Measurements from ENCODE around the gene UBE2L5. TPM values are rescaled to one million over a fixed set of nuclear protein-coding genes. Genes with fewer than 3 reads are reported as not detected.
A peak's percentile ranks its signal among the peaks of the same experiment; 100 is the strongest.

The UBE2L5 gene
- polyA plus RNA-seq (ENCODE audit: insufficient read length in 3 of 3), result 1 to 10 TPM in 1 of 3 donors, under 1 TPM in 2; 0.46 to 1.1 (median 0.47) TPM

DNA sequence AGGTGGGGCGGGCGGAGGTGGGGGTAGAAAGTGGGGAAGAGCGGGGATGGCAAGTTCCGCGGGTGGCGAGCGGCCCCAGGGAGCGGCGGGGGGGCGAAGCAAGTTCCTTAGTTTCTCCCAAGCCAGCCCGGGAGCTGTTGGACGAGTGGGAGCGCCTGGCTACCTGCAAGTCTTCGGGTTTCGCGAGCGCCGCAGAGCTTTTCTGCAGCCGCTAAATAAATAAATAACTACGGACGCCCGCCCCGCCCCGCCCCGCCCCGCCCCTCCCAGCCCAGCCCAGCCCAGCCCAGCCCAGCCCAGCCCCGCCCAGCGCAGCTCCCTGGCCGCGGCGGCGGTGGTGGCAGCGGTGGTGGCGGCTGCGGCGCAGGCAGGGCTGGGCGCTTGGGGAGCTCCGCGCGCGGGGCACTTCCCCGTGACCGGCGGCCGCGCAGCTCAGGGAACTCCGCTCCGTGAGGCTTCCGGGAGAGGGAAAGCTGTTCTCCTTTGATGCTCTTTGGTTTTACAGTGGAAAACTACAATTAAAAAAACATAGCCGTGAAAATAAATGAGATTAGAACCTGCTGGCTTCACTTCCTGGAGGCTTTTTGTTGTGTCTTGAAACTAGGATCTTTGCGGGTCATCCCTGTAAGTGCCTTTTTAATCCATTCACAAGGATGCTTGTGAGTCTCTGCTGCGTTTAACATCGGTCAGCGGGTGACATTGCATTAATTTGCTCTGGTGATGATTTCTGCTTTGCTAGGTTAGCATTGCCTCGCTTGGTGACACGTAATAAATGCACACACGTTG lies at the start of gene UBE2L5:
Gene UBE2L5, plus strand, starts transcription at position 440 of the 786 bp plus-strand sequence. CDS start 5,498 bp downstream, outside the sequence.
- DNase-seq (ENCODE audit: low read depth in 3 of 3, low spot score in 2 of 3), result peak in 1 of 3 donors; percentile 46

DNA sequence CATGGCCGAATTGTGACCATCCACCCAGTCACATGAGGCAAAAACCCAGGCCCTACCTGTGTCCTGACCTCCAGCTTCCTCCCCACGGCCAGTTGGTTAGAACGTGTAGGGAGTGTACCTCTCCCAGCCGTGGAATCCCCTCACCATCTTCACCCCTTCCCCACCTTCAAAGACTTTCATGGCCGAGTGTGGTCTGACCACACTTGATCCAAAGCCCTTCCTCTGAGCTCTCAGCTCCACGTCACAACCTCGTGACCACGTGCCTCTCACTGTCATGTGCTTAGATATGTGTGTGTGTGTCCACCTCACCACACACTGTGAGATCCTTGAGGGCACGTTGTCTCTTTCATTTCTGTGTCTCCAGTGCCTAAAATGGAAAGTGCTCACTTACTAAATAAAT lies 48.6 kb upstream of the UBE2L5 start:
- DNase-seq (ENCODE audit: low read depth in 3 of 3, low spot score in 2 of 3), result no peak

DNA sequence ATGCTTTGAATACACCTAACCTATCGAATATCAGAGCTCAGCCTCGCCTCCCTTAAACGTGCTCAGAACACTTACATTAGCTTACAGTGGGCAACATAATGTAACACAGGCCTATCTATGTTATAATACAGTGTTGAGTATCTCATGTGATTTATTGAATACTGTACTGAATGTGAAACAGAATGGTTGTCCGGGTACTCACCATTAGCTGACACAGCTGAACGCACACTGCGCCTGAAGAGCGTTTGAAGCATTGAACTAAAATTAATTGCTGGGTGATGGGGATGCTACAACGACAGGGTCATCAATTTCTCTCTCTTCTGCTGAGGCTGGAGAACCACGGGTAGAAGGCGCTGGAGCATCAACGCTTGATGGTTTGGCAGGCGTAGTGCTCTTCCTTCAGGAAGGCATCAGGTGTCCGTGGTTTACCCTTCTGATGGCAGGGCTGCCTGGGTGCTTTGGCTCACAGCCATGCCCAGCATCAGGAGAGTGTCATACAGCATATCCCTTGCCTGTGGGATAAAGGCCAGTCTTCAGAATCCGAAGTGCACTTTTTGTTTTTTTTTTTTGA lies 46.9 kb upstream of the UBE2L5 start:
- DNase-seq (ENCODE audit: low read depth in 3 of 3, low spot score in 2 of 3), result no peak

DNA sequence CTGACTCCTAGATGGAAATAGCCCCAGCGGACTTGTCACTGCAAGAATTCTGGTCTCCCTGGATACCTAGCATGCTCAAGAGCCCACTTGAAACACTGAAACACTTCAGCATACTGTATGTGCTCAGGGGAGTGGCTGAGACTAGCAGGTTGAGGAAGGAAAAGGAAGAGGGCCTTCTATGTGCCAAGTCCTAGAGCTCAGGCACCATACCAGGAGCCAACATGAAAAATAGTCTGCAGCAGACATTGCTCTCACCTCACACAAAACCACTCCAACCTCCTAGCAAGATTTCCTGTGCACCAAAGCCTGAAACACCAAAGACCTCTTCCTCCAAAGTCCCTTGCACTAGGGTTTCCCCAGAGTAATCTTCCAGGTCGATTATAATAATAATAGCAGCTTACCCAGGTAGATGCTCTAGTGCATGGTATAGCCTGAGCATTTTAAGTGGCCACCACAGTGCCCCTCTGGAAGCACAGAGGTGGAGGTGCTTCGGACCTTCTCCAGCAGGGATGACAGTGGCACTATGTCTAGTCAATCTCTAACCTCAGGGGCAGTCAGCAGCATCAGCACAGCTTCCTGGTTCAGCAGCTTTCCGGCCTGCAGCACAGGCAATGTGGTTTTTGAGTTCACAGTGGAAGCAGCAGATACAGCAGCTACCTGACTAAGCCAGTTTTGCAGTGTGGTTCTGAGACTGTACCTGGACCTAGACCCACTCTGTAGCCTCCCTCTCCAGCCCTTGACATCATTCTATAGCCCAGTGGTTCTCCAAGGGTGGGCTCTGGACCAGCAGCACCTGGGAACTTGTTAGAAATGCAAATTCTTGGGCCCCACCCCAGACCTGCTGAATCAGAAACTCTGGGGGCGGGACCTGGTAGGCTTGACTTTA lies 45.6 kb upstream of the UBE2L5 start:
- no peak for DNase-seq (ENCODE audit: low read depth in 3 of 3, low spot score in 2 of 3)

DNA sequence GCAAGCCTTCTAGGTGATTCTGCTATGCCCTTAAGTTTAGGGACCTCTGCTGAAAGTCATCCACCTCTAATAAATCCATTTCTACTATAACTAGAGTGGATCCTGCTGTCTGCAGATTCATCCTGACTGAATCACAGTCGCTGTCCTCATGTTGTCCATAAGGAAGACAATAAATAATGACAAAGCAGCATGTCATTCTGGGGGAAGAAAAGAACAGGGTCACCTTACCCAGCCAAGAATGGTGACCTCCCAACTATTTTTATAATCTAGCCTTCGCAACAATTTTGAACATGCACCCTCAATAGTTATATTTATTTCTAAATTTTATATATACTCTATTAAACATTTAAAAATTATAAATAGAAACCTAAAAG lies 45.0 kb upstream of the UBE2L5 start:
- DNase-seq (ENCODE audit: low read depth in 3 of 3, low spot score in 2 of 3), result no peak

DNA sequence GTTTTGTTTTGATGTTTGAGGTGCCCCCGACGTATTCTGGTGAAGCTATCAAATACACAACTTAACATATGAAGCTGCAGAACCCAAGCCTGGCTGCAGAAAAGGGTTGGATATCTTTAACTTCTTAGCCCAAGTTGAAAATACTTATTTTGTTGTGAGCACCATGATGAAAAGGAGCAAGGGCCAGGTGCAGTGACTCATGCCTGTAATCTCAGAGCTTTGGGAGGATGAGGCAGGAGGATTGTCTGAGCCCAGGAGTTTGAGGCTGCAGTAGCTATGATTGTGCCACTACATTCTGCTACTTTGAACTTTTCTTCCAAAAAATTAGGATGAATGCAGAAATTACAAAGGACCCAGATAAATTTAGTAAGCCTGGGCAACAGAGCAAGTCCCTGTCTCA lies 44.1 kb upstream of the UBE2L5 start:
- DNase-seq (ENCODE audit: low read depth in 3 of 3, low spot score in 2 of 3), result no peak

DNA sequence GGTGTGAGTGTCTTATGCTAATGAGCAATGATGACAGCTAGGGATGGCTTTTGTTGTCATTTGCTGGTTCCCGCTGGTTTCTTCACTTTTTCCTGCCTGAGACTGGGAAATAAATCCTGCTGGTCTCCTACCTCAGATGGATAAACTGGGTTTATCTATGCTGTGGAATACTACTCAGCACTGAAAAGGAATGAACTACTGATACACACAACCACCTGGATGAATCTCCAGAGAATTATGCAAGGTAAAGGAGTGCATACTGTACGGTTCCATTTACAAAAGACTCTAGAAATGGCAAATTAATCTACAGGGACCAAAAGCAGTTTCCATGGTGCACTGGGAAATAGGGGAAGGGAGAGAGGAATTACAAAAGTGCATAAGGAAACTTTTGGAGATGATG lies 41.2 kb upstream of the UBE2L5 start:
- no peak for DNase-seq (ENCODE audit: low read depth in 3 of 3, low spot score in 2 of 3)

DNA sequence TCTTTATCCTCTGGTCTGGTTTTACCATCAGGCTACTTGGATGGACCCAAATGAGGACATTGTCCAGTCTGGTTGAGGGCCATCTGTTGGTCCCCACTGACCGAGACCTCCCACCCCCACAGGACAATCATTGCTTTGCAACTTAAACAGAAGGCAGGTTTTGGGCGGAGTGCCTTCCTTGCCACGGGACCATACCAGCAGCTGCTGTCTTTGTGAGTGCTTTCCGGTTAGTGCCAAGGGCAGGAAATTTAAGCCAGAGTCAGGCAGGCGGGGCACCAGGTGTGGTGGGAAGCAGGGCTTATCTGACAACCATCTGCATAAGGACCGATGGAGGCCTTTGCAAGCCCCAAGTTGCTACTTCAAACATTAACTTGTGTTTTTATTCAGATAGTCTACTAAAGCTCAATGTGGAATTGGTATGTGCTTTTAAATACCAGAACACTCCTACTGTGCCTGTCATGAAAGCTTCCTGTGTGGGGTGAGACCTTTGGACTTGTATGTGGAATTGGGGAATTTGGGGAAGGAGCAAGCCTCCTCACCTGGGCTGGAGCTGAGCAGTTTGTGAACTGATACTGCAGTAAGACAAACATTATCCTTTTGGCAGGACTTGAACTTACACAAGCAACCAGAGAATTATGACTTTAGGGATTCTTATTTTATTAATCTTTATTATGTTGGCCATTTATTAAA lies 39.3 kb upstream of the UBE2L5 start:
- no peak for DNase-seq (ENCODE audit: low read depth in 3 of 3, low spot score in 2 of 3)

DNA sequence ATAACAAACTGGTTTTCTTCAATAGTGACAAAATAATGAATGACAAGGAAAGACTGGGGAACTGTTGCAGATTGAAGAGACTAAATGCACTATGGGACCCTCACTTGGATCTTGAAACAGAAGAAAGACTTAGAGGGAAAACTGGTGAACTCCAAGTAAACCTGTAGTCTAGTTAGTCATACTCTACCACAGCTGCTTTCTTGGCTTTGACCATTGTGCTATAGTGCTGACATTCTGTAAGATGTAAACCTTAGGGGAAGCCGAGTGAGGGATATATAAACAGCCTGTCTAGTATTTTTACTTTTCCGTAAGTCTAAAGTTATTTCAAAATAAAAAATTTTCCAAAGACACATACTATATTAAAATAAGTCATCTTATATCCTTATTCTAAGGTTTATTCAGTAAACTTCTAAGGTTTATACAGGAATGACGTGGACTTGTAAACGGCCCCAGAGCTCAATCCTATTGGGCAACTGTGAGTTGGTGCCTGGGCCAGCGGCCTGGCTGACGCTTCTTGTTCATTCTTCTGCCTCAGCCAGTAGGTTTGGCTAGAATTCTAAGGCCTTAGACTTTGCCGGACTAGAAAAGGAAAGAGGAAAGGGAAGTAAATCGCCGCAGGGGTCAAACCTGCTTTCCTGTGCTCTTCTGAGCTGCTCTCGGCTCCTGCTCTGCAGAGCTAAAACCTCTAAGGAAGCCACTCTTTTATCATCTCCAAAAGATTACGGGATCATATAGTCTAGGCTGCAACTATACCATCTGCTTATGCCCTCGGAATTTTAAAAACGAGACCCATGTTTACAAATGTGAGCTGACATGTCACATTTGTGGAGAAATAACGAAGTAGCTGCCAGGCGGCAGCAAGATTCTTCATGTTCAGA lies 33.6 kb upstream of the UBE2L5 start:
- DNase-seq (ENCODE audit: low read depth in 3 of 3, low spot score in 2 of 3), result no peak

DNA sequence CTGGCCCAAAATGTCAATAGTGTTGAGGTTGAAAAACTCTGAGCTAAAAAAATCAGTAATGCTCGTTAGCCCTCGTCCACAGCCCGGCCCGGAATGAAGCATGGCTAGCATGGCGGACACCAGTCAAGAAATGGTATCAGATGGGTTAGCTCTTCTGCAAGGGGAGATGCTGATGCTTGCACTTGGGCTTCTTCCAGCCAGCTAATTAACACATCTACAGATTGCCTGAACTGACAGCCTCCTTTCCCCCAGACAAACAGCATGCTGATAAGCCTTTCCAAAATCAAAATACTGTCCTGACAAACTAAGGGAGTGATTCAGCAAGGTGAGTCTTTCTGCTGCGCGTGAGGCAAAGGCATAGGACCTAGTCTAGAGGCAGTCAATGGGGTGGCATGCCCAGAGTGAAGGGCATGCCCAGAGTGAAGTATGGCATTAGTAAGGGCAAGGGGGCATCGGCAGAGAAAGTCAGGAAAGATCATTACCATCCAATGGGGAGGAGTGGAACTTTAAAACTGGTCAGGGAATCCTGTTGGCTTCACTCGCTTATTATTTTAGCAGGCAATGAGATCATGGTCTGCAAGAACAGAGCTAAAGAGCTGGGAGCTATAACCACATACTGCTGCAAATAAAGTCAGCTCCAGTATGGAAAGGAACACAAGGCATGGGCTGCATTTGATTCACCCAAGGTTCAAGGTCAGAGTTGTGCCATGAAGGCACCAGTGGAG lies 30.2 kb upstream of the UBE2L5 start:
- no peak for DNase-seq (ENCODE audit: low read depth in 3 of 3, low spot score in 2 of 3)

DNA sequence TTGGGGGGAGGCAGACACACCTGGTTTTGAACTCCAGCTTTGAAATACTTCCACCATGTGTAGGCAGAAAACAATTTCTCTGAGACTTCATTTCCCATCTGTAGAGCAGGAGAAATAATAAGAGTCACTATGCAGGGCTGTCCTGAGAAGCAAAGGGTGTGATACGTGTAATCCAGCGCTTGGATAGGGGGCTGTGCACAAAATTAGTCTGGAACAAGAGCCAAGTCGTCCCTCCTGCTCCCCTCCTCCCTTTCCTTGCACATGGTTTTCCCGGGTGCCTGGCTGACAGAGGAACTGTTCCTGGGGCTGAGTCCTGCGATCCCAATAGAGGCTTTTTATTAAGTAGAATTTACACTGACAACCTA lies 29.6 kb upstream of the UBE2L5 start:
- DNase-seq (ENCODE audit: low read depth in 3 of 3, low spot score in 2 of 3), result no peak

DNA sequence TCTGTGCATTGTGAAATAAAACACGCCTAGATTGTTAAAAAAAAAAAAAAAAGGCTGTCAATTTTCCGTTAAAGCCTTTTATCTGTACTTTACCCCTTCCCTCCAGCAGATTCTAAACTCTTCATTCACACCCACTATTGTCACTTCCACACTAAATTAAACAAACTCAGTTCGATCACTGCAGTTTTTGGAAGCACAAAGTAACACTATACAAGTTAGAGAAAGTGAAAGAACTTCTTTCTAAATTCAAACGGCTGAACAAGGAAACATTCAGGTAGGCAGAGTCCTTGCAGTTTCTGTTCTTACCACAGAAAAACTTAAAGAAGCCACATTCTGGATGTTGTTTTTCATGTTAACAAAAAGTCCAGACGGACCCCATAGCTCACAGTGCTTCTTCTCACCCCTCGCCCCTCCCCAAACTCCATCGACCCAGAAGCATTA lies 27.5 kb upstream of the UBE2L5 start:
- no peak for DNase-seq (ENCODE audit: low read depth in 3 of 3, low spot score in 2 of 3)

DNA sequence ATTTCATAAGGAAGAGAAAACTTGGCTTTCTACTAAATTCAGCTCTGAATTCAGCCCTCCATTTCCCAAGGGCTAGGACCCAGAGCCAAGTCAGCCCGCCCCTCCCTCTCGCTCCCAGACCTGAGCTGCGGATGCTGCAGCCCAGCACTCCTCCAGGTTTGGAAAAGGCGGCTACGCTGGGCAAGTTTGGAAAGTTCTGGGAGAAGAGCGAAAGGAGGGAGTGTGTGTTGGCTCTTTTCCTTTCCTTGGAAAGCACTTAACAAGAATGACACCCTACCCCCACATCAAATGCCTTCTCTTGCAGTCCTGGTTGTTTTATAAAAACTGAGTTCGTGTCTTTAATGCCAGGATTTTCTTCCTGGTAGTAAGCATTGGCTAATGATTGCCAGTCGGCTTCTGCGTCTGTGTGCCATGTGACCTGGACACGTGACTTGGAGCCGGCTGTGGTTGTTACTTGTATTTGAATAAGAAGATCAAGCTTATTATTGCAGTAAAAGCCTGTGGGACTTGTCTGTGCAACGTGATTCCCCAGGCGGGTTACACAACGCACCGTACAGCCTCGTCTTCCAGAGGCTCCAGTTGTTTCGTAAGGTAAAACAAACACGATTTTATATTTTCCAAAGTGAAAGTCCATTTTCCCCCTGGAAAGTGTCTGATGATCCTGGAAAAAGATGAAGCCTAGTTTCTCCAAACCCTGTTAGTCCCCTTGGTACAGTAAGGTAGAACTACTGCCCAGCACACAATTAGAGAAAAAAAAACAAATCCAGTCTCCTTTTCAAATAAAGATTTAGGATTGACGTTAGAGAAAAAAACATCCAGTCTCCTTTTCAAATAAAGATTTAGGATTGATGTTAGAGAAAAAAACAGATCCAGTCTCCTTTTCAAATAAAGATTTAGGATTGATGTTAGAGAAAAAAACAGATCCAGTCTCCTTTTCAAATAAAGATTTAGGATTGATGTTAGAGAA lies 26.8 kb upstream of the UBE2L5 start:
- DNase-seq (ENCODE audit: low read depth in 3 of 3, low spot score in 2 of 3), result peak; percentile 71 to 85 (median 73)

DNA sequence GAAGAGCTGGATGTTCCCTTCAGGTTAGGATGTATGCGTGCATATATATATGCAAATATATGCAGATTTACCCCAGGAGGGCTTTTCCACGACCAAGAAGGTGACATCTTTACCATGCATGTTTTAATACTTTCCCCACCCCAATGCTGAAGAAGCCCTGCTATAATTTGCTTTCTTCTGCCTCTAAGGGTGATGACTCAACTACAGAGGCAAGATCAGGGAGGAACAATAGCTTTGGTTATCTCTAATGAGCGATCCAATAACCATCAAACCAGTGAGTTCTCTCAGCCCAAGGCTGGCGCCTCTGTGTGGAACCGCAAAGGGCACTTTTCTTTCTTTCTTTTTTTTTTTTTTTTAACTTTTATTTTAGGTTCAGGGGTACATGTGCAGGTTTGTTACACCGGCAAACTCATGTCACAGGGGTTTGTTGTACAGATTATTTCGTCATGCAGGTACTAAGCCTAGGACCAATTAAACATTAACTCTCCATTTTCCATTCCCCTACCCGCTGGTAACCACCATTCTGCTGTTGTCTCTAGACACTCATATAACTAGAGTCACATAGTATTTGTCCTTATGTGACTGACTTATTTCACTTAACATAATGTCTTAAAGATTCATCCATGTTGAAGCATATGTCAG lies 25.7 kb upstream of the UBE2L5 start:
- DNase-seq (ENCODE audit: low read depth in 3 of 3, low spot score in 2 of 3), result no peak

DNA sequence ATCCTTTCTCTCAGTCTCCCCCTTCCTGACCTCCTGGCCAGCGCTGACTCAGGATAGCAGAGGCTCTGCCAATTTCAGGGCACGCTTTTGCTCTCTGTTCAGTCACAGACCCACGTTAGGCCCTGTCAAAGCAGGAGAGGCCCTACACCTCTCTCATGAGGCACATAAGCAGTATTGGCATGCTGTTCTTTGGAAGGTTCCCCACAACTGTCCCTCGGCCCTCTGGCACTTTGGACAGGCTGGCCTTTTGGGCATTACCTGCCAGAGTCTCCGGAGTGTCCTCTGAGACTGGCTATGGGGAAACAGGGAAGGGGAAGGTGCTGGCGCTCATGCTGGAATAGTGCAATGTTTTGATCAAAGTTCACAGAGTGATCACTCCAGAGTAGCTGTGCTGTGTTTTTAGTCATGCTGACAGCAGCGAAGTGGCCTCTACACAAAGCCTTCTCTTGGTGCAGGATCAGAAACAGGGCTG lies 23.7 kb upstream of the UBE2L5 start:
- no peak for DNase-seq (ENCODE audit: low read depth in 3 of 3, low spot score in 2 of 3)

DNA sequence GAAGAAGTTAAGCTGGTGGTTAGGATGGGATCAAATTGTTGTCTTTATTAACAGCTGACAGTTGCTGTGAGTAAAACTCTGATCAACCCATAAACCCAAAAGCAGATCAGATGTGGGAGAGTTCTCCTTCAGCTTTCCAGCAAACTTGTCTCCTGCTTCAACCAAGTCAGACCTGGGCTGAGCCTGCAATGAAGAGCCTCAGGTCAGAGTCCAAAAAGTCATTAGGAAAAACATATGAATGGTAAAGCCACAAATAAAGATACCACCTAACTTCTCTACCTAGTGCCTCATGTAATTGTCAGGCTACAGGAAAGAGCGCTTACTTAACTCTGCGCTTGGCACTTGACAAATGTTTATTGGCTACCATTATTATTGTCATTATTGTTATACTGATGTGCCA lies 21.9 kb upstream of the UBE2L5 start:
- DNase-seq (ENCODE audit: low read depth in 3 of 3, low spot score in 2 of 3), result no peak

DNA sequence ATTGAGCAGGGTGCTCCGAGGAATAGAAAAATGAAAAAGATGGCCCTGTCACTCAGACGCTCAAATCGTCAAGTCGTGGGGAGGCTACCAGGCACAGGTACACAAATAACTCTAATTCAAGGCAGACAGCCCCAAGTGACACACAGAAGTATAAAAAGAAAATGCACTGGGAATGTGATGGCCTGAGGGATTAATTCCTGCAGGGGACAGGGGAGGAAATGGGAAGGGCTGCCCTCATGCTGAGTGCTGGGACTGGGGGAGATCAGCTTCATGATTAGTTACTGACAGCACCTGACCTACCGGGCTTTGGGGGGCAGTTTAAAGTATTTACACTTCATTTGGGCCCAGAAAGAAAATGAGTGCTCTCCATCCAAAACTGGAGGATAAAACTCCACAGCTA lies 20.9 kb upstream of the UBE2L5 start:
- DNase-seq (ENCODE audit: low read depth in 3 of 3, low spot score in 2 of 3), result no peak
